HCT116 (cell line): Measurements from ENCODE around the gene MAP1S. TPM values are rescaled to one million over a fixed set of nuclear protein-coding genes. Genes with fewer than 3 reads are reported as not detected.

ENCODE experiments used
- ATAC-seq: fragments of 200-7000 bp; cut with Tn5 transposase; 2 replicates; pipeline ENCODE4 v1.9.1; 2020; ENCODE audit warnings: mild to moderate bottlenecking, moderate library complexity
- BruUV-seq: library from RNA; stranded (reverse); fragments of 400-500 nt; replicated peaks from 2 replicates; lab custom pipeline; 2021; lab: Mats Ljungman, UMichigan
- CTCF ChIA-PET: fragments of 300-600 bp; sonication (Branson Sonifier 250); formaldehyde crosslinking; loops from one replicate; lab custom pipeline; 2021; ENCODE audit warnings: antibody characterized with exemption; lab: Charles Lee
- POLR2A ChIA-PET: fragments of 300-600, 350-600 bp; sonication (Branson Sonifier 250); formaldehyde crosslinking; loops from one replicate; lab custom pipeline; 2021; ENCODE audit warnings: antibody characterized with exemption; lab: Charles Lee
- RAD21 ChIA-PET, 2 experiments: fragments of 300-600 bp; sonication (Branson Sonifier 250); formaldehyde crosslinking; loops; one replicate each; lab custom pipeline; 2023; ENCODE audit warnings: low total read pairs in 2 of 2; ENCODE audit not compliant: uncharacterized antibody in 2 of 2, unreplicated experiment in 2 of 2, low non-redundant PET in 1 of 2; lab: Charles Lee
- DNase-seq: peaks from one replicate; pipeline ENCODE4 v3.0.0-alpha.2; 2010; ENCODE audit warnings: low read depth, low spot score
- H2AFZ ChIP-seq: fragments of 200-600 bp; shearing (Covaris generic), sonication (generic); 2 replicates; pipeline ENCODE4 v1.6.1; 2017; ENCODE audit warnings: low read depth, mixed run types, mixed read lengths, antibody characterized with exemption, low read length; ENCODE audit not compliant: poor library complexity, severe bottlenecking
- H3K27ac ChIP-seq: 2 replicates; pipeline ENCODE4 v1.5.1; 2012; ENCODE audit warnings: low read depth, low read length
- H3K27me3 ChIP-seq: fragments of 200-600 bp; sonication (generic); 2 replicates; pipeline ENCODE4 v1.6.1; 2016; ENCODE audit warnings: mixed run types, low read length, mixed read lengths; ENCODE audit not compliant: insufficient read depth
- H3K36me3 ChIP-seq, 2 experiments: fragments of 200-500 bp in 1 of 2; fragments of 200-600 bp in 1 of 2; sonication (Bioruptor generic) in 1 of 2; sonication (generic) in 1 of 2; 2 replicates each; pipeline versions ENCODE4 v1.5.1 to v1.6.1; 2014 to 2016; ENCODE audit warnings: low read length in 2 of 2, inconsistent platforms in 1 of 2, mixed read lengths in 1 of 2, mixed run types in 1 of 2; ENCODE audit not compliant: insufficient read depth in 2 of 2, control insufficient read depth in 1 of 2
- H3K4me1 ChIP-seq, 2 experiments: fragments of 200-600 bp in 1 of 2; sonication (generic) in 1 of 2; 2 replicates each; pipeline versions ENCODE4 v1.5.1 to v1.6.1; 2012 to 2017; ENCODE audit warnings: low read length in 2 of 2, inconsistent platforms in 1 of 2, mild to moderate bottlenecking in 1 of 2, mixed read lengths in 1 of 2, mixed run types in 1 of 2, moderate library complexity in 1 of 2; ENCODE audit not compliant: insufficient read depth in 2 of 2, control insufficient read depth in 1 of 2
- H3K4me2 ChIP-seq: fragments of 200-600 bp; sonication (generic); 2 replicates; pipeline ENCODE4 v1.6.1; 2017; ENCODE audit warnings: mixed run types, low read length, mixed read lengths
- H3K4me3 ChIP-seq, 2 experiments: fragments of 200-600 bp in 1 of 2; sonication (generic) in 1 of 2; replicated peaks in 1 of 2; 2 replicates each; pipeline ENCODE4 v1.5.1; 2011 to 2016; ENCODE audit warnings: low read length in 2 of 2, control low read depth in 1 of 2, low read depth in 1 of 2, mild to moderate bottlenecking in 1 of 2, mixed read lengths in 1 of 2, mixed run types in 1 of 2
- H3K79me2 ChIP-seq: fragments of 200-600 bp; sonication (generic); 2 replicates; pipeline ENCODE4 v1.6.1; 2017; ENCODE audit warnings: mild to moderate bottlenecking, mixed run types, low read length, moderate library complexity, mixed read lengths; ENCODE audit not compliant: insufficient read depth
- H3K9ac ChIP-seq: fragments of 200-600 bp; sonication (generic); 2 replicates; pipeline ENCODE4 v1.6.1; 2016; ENCODE audit warnings: low read length, mixed read lengths
- H3K9me2 ChIP-seq: fragments of 200-600 bp; sonication (generic), shearing (Covaris generic); 2 replicates; pipeline ENCODE4 v1.6.1; 2017; ENCODE audit warnings: mixed run types, mild to moderate bottlenecking, moderate library complexity; ENCODE audit not compliant: insufficient read depth
- H3K9me3 ChIP-seq, 2 experiments: fragments of 200-500 bp in 1 of 2; fragments of 200-600 bp in 1 of 2; sonication (Bioruptor generic) in 1 of 2; sonication (generic) in 1 of 2; 2 replicates each; pipeline ENCODE4 v1.6.1; 2014 to 2017; ENCODE audit warnings: low read length in 2 of 2, mixed read lengths in 2 of 2, inconsistent platforms in 1 of 2, low read depth in 1 of 2, mild to moderate bottlenecking in 1 of 2, mixed run types in 1 of 2, moderate library complexity in 1 of 2; ENCODE audit not compliant: control insufficient read depth in 1 of 2, insufficient read depth in 1 of 2
- H4K20me1 ChIP-seq: fragments of 200-600 bp; sonication (generic), shearing (Covaris generic); 2 replicates; pipeline ENCODE4 v1.6.1; 2017; ENCODE audit warnings: mixed run types, mild to moderate bottlenecking, moderate library complexity; ENCODE audit not compliant: insufficient read depth
- ATF3 ChIP-seq: IDR thresholded peaks from 2 replicates; pipeline ENCODE4 v1.6.1; 2012
- ELF1 ChIP-seq: IDR thresholded peaks from 2 replicates; pipeline ENCODE4 v1.6.1; 2012; ENCODE audit warnings: low read depth, borderline replicate concordance
- EZH2 ChIP-seq: fragments of 200-600 bp; sonication (generic); IDR thresholded peaks from 2 replicates; pipeline ENCODE4 v1.6.1; 2017; ENCODE audit warnings: antibody characterized with exemption, mixed run types
- RAD21 ChIP-seq: IDR thresholded peaks from 2 replicates; pipeline ENCODE4 v1.6.1; 2012; ENCODE audit warnings: low read depth, mild to moderate bottlenecking
- TCF7L2 ChIP-seq: IDR thresholded peaks from 2 replicates; pipeline ENCODE4 v1.7.0; 2011; ENCODE audit warnings: borderline replicate concordance, inconsistent platforms; ENCODE audit not compliant: insufficient read depth, insufficient read length; ENCODE audit errors: extremely low read depth
- YY1 ChIP-seq: IDR thresholded peaks from 2 replicates; pipeline ENCODE4 v1.6.1; 2011; ENCODE audit warnings: low read length, low read depth, moderate library complexity, mild to moderate bottlenecking; ENCODE audit not compliant: insufficient replicate concordance; ENCODE audit errors: extremely low read depth
- ZBTB33 ChIP-seq: IDR thresholded peaks from 2 replicates; pipeline ENCODE4 v1.6.1; 2011; ENCODE audit warnings: mild to moderate bottlenecking, low read length, moderate library complexity; ENCODE audit not compliant: insufficient replicate concordance; ENCODE audit errors: extremely low read depth
- ZNF274 ChIP-seq: fragments of 200-500 bp; sonication (Bioruptor generic); IDR thresholded peaks from 2 replicates; pipeline ENCODE4 v1.6.1; 2014; ENCODE audit warnings: mild to moderate bottlenecking, low read depth, low read length, inconsistent platforms
- intact Hi-C: fragments of 100-400 bp; cut with micrococcal nuclease; formaldehyde crosslinking; loops from 2 replicates; pipeline ENCODE4 v1.10.0; 2022
- total RNA-seq: library from RNA; stranded (reverse); gene quantifications from one replicate; pipeline ENCODE4 v1.2.1, GENCODE V29; 2021; ENCODE audit not compliant: unreplicated experiment
- TF ChIP-seq, protein P1 (sequence below), 3 experiments: fragments of 200-600 bp in 1 of 3; sonication (generic) in 1 of 3; IDR thresholded peaks in 2 of 3; conservative IDR thresholded peaks in 1 of 3; 2 replicates each; pipeline ENCODE4 v1.5.1; 2012 to 2017; ENCODE audit warnings: low read depth in 2 of 3, low read length in 2 of 3, antibody characterized with exemption in 1 of 3, borderline replicate concordance in 1 of 3, control low read depth in 1 of 3, mild to moderate bottlenecking in 1 of 3, mixed read lengths in 1 of 3, mixed run types in 1 of 3, moderate library complexity in 1 of 3; ENCODE audit not compliant: insufficient read depth in 1 of 3

The MAP1S gene
- total RNA-seq, 1 experiment from 2014 or later = 80.8 TPM

DNA sequence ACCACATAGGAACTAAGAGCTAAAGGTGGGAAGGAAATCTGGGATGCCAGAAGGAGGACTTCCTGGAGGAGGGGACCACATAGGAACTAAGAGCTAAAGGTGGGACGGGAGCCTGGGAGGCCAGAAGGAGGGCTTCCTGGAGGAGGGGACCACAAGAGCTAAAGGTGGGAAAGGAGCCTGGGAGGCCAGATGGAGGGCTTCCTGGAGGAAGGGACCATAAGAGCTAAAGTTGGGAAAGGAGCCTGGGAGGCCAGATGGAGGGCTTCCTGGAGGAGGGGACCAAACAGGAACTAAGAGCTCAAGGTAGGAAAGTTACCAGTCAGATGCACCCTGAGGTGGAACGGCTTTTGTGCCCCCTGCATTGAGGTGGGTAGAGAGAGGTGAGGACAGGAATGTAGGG lies 22.2 kb downstream of the MAP1S start:
- no peaks in the 10 kb centered on the region for H3K27me3 ChIP-seq
- DNase-seq = no peak
- H3K9me3 ChIP-seq = no peaks in the 10 kb centered on the region
- H2AFZ ChIP-seq = no peak overlapping the region
- no peak for ATAC-seq
- no TSS peak for BruUV-seq
- H3K9ac ChIP-seq = no peak overlapping the region
- H3K4me1 ChIP-seq = peaks cover 21 to 39% of the 10 kb centered on the region in 2 experiments
- no peaks in the 10 kb centered on the region for H4K20me1 ChIP-seq
- no peak overlapping the region for H3K4me3 ChIP-seq
- intact Hi-C loops = no loop called here
- H3K36me3 ChIP-seq = 0 out of 4 replicates have a peak, but pooled peaks cover 0 to 2% of the 10 kb centered on the region in 2 experiments
- TF ChIP-seq YY1 (no peak), ELF1 (no peak), ZBTB33 (no peak), ATF3 (no peak), ZNF274 (no peak), EZH2 (no peak), TCF7L2 (no peak), RAD21 (no peak)
- TF ChIP-seq, protein P1, sequence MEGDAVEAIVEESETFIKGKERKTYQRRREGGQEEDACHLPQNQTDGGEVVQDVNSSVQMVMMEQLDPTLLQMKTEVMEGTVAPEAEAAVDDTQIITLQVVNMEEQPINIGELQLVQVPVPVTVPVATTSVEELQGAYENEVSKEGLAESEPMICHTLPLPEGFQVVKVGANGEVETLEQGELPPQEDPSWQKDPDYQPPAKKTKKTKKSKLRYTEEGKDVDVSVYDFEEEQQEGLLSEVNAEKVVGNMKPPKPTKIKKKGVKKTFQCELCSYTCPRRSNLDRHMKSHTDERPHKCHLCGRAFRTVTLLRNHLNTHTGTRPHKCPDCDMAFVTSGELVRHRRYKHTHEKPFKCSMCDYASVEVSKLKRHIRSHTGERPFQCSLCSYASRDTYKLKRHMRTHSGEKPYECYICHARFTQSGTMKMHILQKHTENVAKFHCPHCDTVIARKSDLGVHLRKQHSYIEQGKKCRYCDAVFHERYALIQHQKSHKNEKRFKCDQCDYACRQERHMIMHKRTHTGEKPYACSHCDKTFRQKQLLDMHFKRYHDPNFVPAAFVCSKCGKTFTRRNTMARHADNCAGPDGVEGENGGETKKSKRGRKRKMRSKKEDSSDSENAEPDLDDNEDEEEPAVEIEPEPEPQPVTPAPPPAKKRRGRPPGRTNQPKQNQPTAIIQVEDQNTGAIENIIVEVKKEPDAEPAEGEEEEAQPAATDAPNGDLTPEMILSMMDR (IDR thresholded peaks at IDR 0.05 in 2 of 3, conservative IDR thresholded peaks at IDR 0.05 in 1 of 3; ENCODE audit: borderline replicate concordance in 1 of 3, insufficient read depth in 1 of 3, low read depth in 2 of 3, low read length in 2 of 3) = no peak
- H3K4me2 ChIP-seq = no peak overlapping the region
- H3K27ac ChIP-seq = no peak overlapping the region
- ChIA-PET POLR2A (no interaction called here), RAD21 (interaction anchor here in 1 of 2 experiments (0.6 kb wide), 1 partner anchor 300 kb away, joined by 3 read pairs; no protein-coding TSS in a partner anchor), CTCF (no interaction called here)
- H3K79me2 ChIP-seq = no peaks in the 10 kb centered on the region
- H3K9me2 ChIP-seq = no peaks in the 10 kb centered on the region
